T-helper 2 cell treated with Interferon-gamma antibody and Interleukin-4, amounts not matched to agents 5 μg/mL and 100 μg/mL, for 36 hours (primary cell): ENCODE measurements around the gene PITPNC1.

Source experiments
- DNase-seq: peaks from one replicate; pipeline ENCODE4 v3.0.0; 2021; ENCODE audit warnings: low spot score
- H3K27ac Mint-ChIP-seq: one replicate; pipeline ENCODE4 v1.8.0; 2021; ENCODE audit warnings: mild to moderate bottlenecking, mixed read lengths
- H3K27me3 Mint-ChIP-seq: one replicate; pipeline ENCODE4 v1.8.0; 2021; ENCODE audit warnings: low read depth, mixed read lengths
- H3K36me3 Mint-ChIP-seq: one replicate; pipeline ENCODE4 v1.8.0; 2021; ENCODE audit warnings: low read depth, mixed read lengths
- H3K4me1 Mint-ChIP-seq: one replicate; pipeline ENCODE4 v1.8.0; 2021; ENCODE audit warnings: low read depth, mixed read lengths
- H3K4me3 Mint-ChIP-seq: one replicate; pipeline ENCODE4 v1.8.0; 2022; ENCODE audit warnings: mild to moderate bottlenecking, moderate library complexity, mixed read lengths
- H3K9me3 Mint-ChIP-seq: one replicate; pipeline ENCODE4 v1.8.0; 2021; ENCODE audit warnings: mixed read lengths

The PITPNC1 gene

GRCh38 chr17:67439269-67439668 lies 62.2 kb downstream of the PITPNC1 start:
- no peak overlapping the region for H3K4me3 Mint-ChIP-seq
- no peaks in the 10 kb centered on the region for H3K27me3 Mint-ChIP-seq
- H3K27ac Mint-ChIP-seq, result no peak overlapping the region
- peaks cover 63% of the 10 kb centered on the region for H3K4me1 Mint-ChIP-seq
- no peaks in the 10 kb centered on the region for H3K9me3 Mint-ChIP-seq
- DNase-seq, result no peak
- peaks cover 16% of the 10 kb centered on the region for H3K36me3 Mint-ChIP-seq

DNA sequence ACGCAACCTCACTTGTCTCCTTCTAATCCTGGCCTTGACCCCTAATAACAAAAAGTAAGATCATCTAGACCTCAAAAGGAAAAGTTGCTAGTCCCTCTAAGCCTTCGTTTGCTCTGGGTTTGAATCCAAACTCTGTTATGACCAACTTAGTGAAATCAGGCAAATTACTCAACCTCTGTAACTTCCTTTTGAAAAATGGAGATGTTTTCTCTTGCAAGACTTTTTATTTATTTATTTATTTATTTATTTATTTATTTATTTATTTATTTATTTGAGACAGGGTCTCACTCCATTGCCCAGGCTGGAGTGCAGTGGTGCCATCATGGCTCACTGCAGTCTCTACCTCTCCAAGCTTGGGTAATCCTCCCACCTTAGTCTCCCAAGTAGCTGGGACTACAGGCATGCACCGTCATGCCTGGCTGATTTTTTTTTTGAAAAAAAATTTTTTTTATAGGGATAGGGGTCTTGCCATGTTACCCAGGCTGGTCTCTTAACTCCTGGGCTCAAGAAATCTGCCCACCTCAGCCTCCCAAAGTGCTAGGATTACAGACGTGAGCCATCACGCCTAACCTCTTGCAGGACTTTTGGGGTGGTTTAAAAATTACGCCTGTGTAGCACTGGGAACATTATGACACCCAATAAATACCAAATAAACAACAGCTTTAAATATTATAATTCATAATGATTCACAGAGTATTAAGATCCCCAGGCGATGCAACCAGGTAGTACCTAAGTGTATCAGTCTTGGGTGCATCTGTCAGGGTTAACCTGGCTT lies 63.4 kb downstream of the PITPNC1 start:
- Mint-ChIP-seq H3K4me1 (peaks cover 59% of the 10 kb centered on the region), H3K27me3 (no peaks in the 10 kb centered on the region), H3K9me3 (no peaks in the 10 kb centered on the region), H3K4me3 (peak overlapping the region; percentile 78), H3K27ac (peak overlapping the region; percentile 96), H3K36me3 (peaks cover 20% of the 10 kb centered on the region)
- no peak for DNase-seq

DNA sequence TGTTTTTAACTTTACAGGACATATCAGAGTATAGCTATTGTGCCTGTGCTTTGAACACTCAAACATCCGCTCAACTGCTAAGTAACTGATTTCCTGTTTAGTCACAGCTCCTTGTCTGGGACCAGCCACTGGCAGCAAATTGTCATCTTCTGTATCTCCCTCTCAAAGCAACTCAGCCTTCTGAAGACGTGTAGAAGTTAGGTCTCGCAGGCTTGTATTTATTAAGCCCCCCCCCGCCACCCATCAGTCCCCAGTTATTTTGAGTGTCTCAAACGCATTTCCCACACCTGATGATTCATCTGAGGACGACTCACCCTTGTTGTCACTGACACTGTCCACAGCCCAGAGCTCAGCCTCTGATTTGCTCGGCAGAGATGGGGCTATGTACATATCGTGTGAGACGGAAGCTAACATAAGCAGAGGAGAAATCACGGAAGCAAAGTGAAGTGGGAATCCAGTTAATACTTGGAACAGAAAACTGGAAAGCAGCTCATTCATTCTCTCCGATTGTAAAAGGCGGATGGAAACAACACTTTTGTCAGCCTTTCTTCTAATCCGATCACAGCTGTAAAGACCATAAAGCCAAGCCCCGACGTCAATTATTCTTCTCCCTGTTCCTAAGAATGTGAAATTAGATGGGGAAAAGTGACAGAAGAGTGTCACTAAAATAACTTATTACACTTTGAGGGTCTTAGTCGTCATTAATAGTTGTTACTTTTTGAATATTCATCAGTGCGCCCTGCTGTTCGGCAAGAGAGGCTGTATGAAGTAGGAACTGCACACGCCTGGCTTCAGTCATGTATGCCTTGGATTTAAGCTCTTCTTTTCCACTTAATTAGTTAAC lies 64.2 kb downstream of the PITPNC1 start:
- H3K9me3 Mint-ChIP-seq, result no peaks in the 10 kb centered on the region
- peak overlapping the region; percentile 78 for H3K4me3 Mint-ChIP-seq
- H3K4me1 Mint-ChIP-seq, result peaks cover 52% of the 10 kb centered on the region
- no peaks in the 10 kb centered on the region for H3K27me3 Mint-ChIP-seq
- peak; percentile 66 for DNase-seq
- H3K27ac Mint-ChIP-seq, result peak overlapping the region; percentile 96
- peaks cover 18% of the 10 kb centered on the region for H3K36me3 Mint-ChIP-seq

DNA sequence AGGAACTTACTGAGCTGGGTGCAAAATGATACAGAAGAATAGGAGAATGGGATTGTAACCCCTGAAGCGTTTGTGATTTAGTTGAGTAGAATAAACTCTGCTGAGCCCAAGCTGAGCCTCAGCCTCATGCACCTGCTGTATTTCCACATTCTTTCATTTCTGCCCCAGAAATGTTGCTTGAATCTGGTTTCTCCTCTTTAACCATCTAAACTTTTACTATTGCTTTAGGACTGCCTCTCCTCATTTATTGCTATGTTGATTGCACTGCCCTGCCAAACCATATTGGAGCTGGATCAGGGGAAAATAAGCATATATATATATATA lies 64.8 kb downstream of the PITPNC1 start:
- peak overlapping the region; percentile 78 for H3K4me3 Mint-ChIP-seq
- H3K36me3 Mint-ChIP-seq, result peaks cover 14% of the 10 kb centered on the region
- no peaks in the 10 kb centered on the region for H3K27me3 Mint-ChIP-seq
- H3K4me1 Mint-ChIP-seq, result peaks cover 47% of the 10 kb centered on the region
- H3K27ac Mint-ChIP-seq, result peak overlapping the region; percentile 96
- DNase-seq, result no peak
- H3K9me3 Mint-ChIP-seq, result no peaks in the 10 kb centered on the region

DNA sequence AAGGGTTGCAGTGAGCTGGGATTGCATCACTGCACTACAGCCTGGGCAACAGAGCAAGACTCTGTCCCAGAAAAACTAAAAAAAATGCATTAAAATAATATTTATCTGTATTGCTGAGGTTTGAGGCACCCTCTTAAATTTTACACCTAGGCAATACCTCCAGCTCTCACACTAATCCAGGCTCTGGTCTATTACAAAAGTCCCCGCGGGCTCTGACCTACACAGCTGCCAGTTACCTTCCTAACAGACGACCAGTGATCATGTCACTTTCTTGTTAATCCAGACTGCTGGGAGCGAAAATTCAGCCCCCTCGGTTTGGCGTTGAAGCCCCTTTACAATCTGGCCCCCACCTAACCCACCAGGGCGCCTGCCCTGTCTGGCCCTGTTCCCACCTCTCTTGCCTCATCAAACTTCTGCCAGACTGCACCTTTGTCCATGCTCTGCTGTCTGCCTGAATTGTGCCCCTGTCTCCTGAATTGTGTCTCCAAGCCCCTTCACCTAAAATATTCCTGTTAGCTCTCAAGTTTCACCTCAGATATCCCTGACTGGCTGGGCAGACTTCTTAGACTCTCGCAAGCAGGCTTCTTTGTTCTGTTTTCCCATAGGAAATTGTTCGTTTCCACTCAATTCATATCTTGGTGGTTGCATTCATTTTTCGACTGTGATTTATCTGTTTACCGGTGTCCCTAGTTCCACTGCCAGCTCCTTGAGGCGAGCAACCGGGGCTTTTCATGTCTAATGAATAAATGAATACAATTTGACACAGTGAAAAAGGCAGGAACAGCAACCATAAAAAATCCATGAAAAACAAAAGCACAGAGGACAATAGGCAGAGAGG lies 65.9 kb downstream of the PITPNC1 start:
- Mint-ChIP-seq H3K27ac (peak overlapping the region; percentile 72), H3K36me3 (peaks cover 13% of the 10 kb centered on the region), H3K4me1 (peaks cover 42% of the 10 kb centered on the region), H3K27me3 (no peaks in the 10 kb centered on the region), H3K4me3 (peak overlapping the region; percentile 6), H3K9me3 (no peaks in the 10 kb centered on the region)
- no peak for DNase-seq

GRCh38 chr17:67443931-67444595 lies 67.0 kb downstream of the PITPNC1 start:
- peaks cover 42% of the 10 kb centered on the region for H3K4me1 Mint-ChIP-seq
- no peak overlapping the region for H3K27ac Mint-ChIP-seq
- no peak for DNase-seq
- no peaks in the 10 kb centered on the region for H3K9me3 Mint-ChIP-seq
- H3K27me3 Mint-ChIP-seq, result no peaks in the 10 kb centered on the region
- no peak overlapping the region for H3K4me3 Mint-ChIP-seq
- peaks cover 13% of the 10 kb centered on the region for H3K36me3 Mint-ChIP-seq

GRCh38 chr17:67448449-67448848 lies 71.4 kb downstream of the PITPNC1 start:
- H3K4me1 Mint-ChIP-seq, result peaks cover 50% of the 10 kb centered on the region
- no peaks in the 10 kb centered on the region for H3K27me3 Mint-ChIP-seq
- DNase-seq, result no peak
- H3K9me3 Mint-ChIP-seq, result no peaks in the 10 kb centered on the region
- H3K36me3 Mint-ChIP-seq, result peaks cover 13% of the 10 kb centered on the region
- H3K27ac Mint-ChIP-seq, result no peak overlapping the region
- H3K4me3 Mint-ChIP-seq, result no peak overlapping the region

DNA sequence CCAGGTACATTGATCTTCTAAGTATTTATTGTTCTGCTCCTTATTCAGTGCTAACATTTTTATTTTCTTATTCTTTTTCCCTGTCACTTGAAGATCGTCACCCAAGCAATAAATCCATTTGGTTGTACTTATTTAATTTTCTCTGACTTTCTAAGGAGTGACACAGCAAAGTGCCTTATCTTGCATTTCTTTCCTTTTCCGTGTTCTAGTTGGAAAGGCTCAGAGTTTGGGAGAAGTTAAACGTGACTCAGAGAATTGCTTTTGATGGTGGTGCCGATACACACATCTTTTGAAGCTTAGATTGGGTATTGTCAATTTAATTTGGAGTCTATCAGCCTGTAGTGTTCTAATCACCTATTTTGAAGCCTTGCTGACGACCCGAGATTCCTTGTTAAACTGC lies 72.0 kb downstream of the PITPNC1 start:
- no peak for DNase-seq
- no peaks in the 10 kb centered on the region for H3K27me3 Mint-ChIP-seq
- H3K36me3 Mint-ChIP-seq, result peaks cover 12% of the 10 kb centered on the region
- peaks cover 54% of the 10 kb centered on the region for H3K4me1 Mint-ChIP-seq
- no peaks in the 10 kb centered on the region for H3K9me3 Mint-ChIP-seq
- peak overlapping the region; percentile 67 for H3K27ac Mint-ChIP-seq
- H3K4me3 Mint-ChIP-seq, result peak overlapping the region; percentile 64

- peak overlapping the region; percentile 64 for H3K4me3 Mint-ChIP-seq
- peaks cover 7% of the 10 kb centered on the region for H3K36me3 Mint-ChIP-seq
- peak overlapping the region; percentile 95 for H3K27ac Mint-ChIP-seq
- H3K9me3 Mint-ChIP-seq, result no peaks in the 10 kb centered on the region
- no peak for DNase-seq
- no peaks in the 10 kb centered on the region for H3K27me3 Mint-ChIP-seq
- H3K4me1 Mint-ChIP-seq, result peaks cover 57% of the 10 kb centered on the region
Measured at GRCh38 chr17:67449845-67450755, 73.0 kb downstream of the PITPNC1 start.

DNA sequence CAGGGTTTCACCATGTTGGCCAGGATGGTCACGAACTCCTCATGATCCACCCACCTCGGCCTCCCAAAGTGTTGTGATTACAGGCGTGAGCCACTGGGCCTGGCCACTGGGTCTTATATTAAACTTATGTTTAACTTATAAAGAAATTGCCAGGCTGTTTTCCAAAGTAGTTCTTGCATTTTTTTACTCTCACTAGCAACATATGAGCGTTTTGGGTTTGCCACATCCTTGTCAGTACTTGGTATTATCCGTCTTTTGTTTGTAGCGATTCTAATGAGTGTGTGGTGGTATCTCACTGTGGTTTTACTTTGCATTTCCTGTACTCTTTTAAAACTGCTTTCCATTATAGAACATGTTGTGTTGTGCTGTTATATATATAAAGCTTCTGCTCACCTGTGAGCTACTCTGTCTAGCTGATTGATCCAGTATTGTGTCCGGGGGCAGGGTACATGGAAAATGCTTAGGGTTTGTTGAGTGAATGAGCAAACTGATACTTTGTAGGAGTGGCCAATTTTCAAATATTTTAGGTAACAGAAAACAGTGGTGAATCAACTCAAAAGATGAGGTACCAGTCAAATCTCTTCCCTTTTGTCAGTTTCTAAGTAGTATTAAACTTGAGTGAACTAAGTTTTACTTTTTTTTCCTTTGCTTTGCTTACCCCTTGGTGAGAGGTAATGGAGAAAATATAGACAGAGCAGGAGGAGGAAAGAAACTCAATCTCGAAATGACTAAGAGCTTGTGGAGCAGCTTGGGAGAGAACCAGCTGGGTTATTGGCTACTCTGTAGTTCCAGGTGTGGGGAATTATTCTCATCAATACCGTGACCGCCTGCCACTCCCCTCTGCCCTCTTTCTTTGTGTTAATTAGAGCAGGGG lies 75.8 kb downstream of the PITPNC1 start:
- Mint-ChIP-seq H3K27me3 (no peaks in the 10 kb centered on the region), H3K4me3 (peak overlapping the region; percentile 75), H3K27ac (peak overlapping the region; percentile 95), H3K36me3 (peaks cover 14% of the 10 kb centered on the region), H3K9me3 (peaks cover 7% of the 10 kb centered on the region), H3K4me1 (peaks cover 66% of the 10 kb centered on the region)
- peak; percentile 31 for DNase-seq

GRCh38 chr17:67456103-67456502 lies 79.0 kb downstream of the PITPNC1 start:
- H3K9me3 Mint-ChIP-seq, result peaks cover 22% of the 10 kb centered on the region
- H3K27me3 Mint-ChIP-seq, result no peaks in the 10 kb centered on the region
- peaks cover 49% of the 10 kb centered on the region for H3K4me1 Mint-ChIP-seq
- no peak overlapping the region for H3K4me3 Mint-ChIP-seq
- H3K36me3 Mint-ChIP-seq, result peaks cover 31% of the 10 kb centered on the region
- DNase-seq, result no peak
- H3K27ac Mint-ChIP-seq, result peak overlapping the region; percentile 16

- Mint-ChIP-seq H3K9me3 (peaks cover 22% of the 10 kb centered on the region), H3K27ac (peak overlapping the region; percentile 35)
Measured at GRCh38 chr17:67456889-67457288, 79.8 kb downstream of the PITPNC1 start.

More at GRCh38 chr17:67456889-67457288, 79.8 kb downstream of the PITPNC1 start:
- peaks cover 31% of the 10 kb centered on the region for H3K36me3 Mint-ChIP-seq
- H3K4me3 Mint-ChIP-seq, result peak overlapping the region; percentile 20
- H3K27me3 Mint-ChIP-seq, result no peaks in the 10 kb centered on the region
- no peak for DNase-seq
- peaks cover 49% of the 10 kb centered on the region for H3K4me1 Mint-ChIP-seq
